Kidney (tissue), 14 donors: ENCODE measurements around the gene KRTAP27-1. TPM values are rescaled to one million over a fixed set of nuclear protein-coding genes. Genes with fewer than 3 reads are reported as not detected.

Source experiments
- DNase-seq, 5 donors: peaks; one replicate each; pipeline ENCODE4 v3.0.0-alpha.2; 2013 to 2020
- FAIRE-seq: peaks from 2 replicates; lab custom pipeline; 2012; peaks lifted over from hg19 to GRCh38; lab: Jason Lieb, UNC
- H3K27ac ChIP-seq, 2 donors: one replicate each; pipeline ENCODE4 v1.7.0; 2013; ENCODE audit warnings: low read depth in 2 of 2, low read length in 2 of 2, inconsistent platforms in 1 of 2
- H3K27me3 ChIP-seq: one replicate; pipeline ENCODE4 v1.7.1; 2013; ENCODE audit warnings: low read length, inconsistent platforms; ENCODE audit not compliant: control insufficient read depth, insufficient read depth
- H3K36me3 ChIP-seq, 3 donors: one replicate each; pipeline versions ENCODE4 v1.7.0 to v1.7.1; 2013; ENCODE audit warnings: low read length in 3 of 3, control low read depth in 1 of 3, inconsistent platforms in 1 of 3; ENCODE audit not compliant: insufficient read depth in 3 of 3, control insufficient read depth in 2 of 3
- H3K4me1 ChIP-seq, 3 donors: one replicate each; pipeline versions ENCODE4 v1.7.0 to v1.7.1; 2013; ENCODE audit warnings: low read length in 3 of 3, inconsistent platforms in 1 of 3, low read depth in 1 of 3; ENCODE audit not compliant: control insufficient read depth in 2 of 3, insufficient read depth in 2 of 3
- H3K4me3 ChIP-seq, 3 donors: one replicate each; pipeline versions ENCODE4 v1.7.0 to v1.8.1; 2013; ENCODE audit warnings: low read length in 3 of 3, control low read depth in 1 of 3, inconsistent platforms in 1 of 3
- H3K9ac ChIP-seq, 3 donors: one replicate each; pipeline versions ENCODE4 v1.7.0 to v1.7.1; 2013; ENCODE audit warnings: low read length in 3 of 3, control low read depth in 1 of 3, inconsistent platforms in 1 of 3
- H3K9me3 ChIP-seq, 3 donors: one replicate each; pipeline versions ENCODE4 v1.7.0 to v1.7.1; 2013; ENCODE audit warnings: low read length in 3 of 3, control low read depth in 1 of 3, inconsistent platforms in 1 of 3; ENCODE audit not compliant: control insufficient read depth in 2 of 3, insufficient read depth in 1 of 3
- CTCF ChIP-seq: IDR thresholded peaks from 3 replicates; pipeline ENCODE4 v1.5.1; 2012; ENCODE audit warnings: mild to moderate bottlenecking, moderate library complexity, borderline replicate concordance; ENCODE audit not compliant: insufficient read depth; ENCODE audit errors: extremely low read depth
- intact Hi-C: fragments of 100-400 bp; cut with DNase I; formaldehyde crosslinking; loops from one replicate; pipeline ENCODE4 v1.11.1; 2022
- polyA plus RNA-seq: library from polyadenylated mRNA; stranded (reverse); fragments of 350-450 nt; fragmentation: Illumina TruSeq; extraction: RNeasy Lipid Tissue Mini Kit (QIAGEN cat#74804); gene quantifications from one replicate; pipeline ENCODE4 v1.2.3, GENCODE V29; 2014; ENCODE audit warnings: low read depth, low replicate concordance; ENCODE audit not compliant: insufficient read depth
- total RNA-seq: library from RNA; stranded (reverse); fragmentation: NEBNext Ultra II Directional; extraction: Animal tissue kit (Norgen Biotek cat#: 25700); gene quantifications from one replicate; pipeline ENCODE4 v1.2.1, GENCODE V29; 2021
- donor health status: control.
- donor health status: control.
- donor health status: control.
- donor health status: control.
- donor health status: control.
- donor health status: DM: yes; HTN: yes; CAD: no.
- donor health status: Normal renal cell carcinoma (clear cell type).

KRTAP27-1 gene
- total and polyA plus RNA-seq, 2 donors from 2014 or later: not detected

- no peaks in the 10 kb centered on the region for H3K36me3 ChIP-seq
- H3K27me3 ChIP-seq: no peaks in the 10 kb centered on the region
- intact Hi-C loops: no loop called here
- DNase-seq (peak in 1 of 5 donors; percentile 2), FAIRE-seq (no peak)
- H3K9ac ChIP-seq: no peak overlapping the region
- no peaks in the 10 kb centered on the region for H3K9me3 ChIP-seq
- no peak for TF ChIP-seq CTCF
- no peaks in the 10 kb centered on the region for H3K4me1 ChIP-seq
- no peak overlapping the region for H3K27ac ChIP-seq
- H3K4me3 ChIP-seq: no peak overlapping the region
These were observed 898 bp downstream of the KRTAP27-1 start for GRCh38 chr21:30336596-30336995.

GRCh38 chr21:30333736-30334135 lies 3.8 kb downstream of the KRTAP27-1 start:
- intact Hi-C loops: no loop called here
- DNase-seq: no peak
- H3K9me3 ChIP-seq: no peaks in the 10 kb centered on the region

GRCh38 chr21:30332681-30333080 lies 4.8 kb downstream of the KRTAP27-1 start:
- no peaks in the 10 kb centered on the region for H3K9me3 ChIP-seq
- TF ChIP-seq CTCF: no peak
- DNase-seq: no peak
- intact Hi-C loops: no loop called here
- no peaks in the 10 kb centered on the region for H3K36me3 ChIP-seq
- no peak overlapping the region for H3K9ac ChIP-seq
- FAIRE-seq: no peak
- H3K4me1 ChIP-seq: no peaks in the 10 kb centered on the region
- H3K4me3 ChIP-seq: no peak overlapping the region
- no peak overlapping the region for H3K27ac ChIP-seq
- H3K27me3 ChIP-seq: no peaks in the 10 kb centered on the region

More at GRCh38 chr21:30333736-30334135, 3.8 kb downstream of the KRTAP27-1 start:
- TF ChIP-seq CTCF: no peak
- H3K36me3 ChIP-seq: no peaks in the 10 kb centered on the region
- H3K27ac ChIP-seq: no peak overlapping the region
- H3K9ac ChIP-seq: no peak overlapping the region
- no peaks in the 10 kb centered on the region for H3K27me3 ChIP-seq
- no peak for FAIRE-seq
- H3K4me3 ChIP-seq: no peak overlapping the region
- no peaks in the 10 kb centered on the region for H3K4me1 ChIP-seq

- DNase-seq (no peak), FAIRE-seq (no peak)
- TF ChIP-seq CTCF: no peak
- H3K4me1 ChIP-seq: no peaks in the 10 kb centered on the region
- H3K27me3 ChIP-seq: no peaks in the 10 kb centered on the region
- H3K36me3 ChIP-seq: no peaks in the 10 kb centered on the region
- no peak overlapping the region for H3K9ac ChIP-seq
- no peak overlapping the region for H3K4me3 ChIP-seq
- H3K9me3 ChIP-seq: peaks cover 0 to 10% (median 6%) of the 10 kb centered on the region in 3 donors
- H3K27ac ChIP-seq: no peak overlapping the region
- intact Hi-C loops: no loop called here
These were observed 8.2 kb downstream of the KRTAP27-1 start for GRCh38 chr21:30329203-30329875.
